H1 (cell line): ENCODE data around the gene MAPK9. TPM values are rescaled to one million over a fixed set of nuclear protein-coding genes. Genes with fewer than 3 reads are reported as not detected.

Source experiments
- CTCF ChIA-PET: fragments of 300-600 bp; sonication (Branson Sonifier 250); formaldehyde crosslinking; loops from one replicate; lab custom pipeline; 2021; ENCODE audit not compliant: partially characterized antibody; lab: Charles Lee
- POLR2A ChIA-PET: fragments of 300-600 bp; sonication (Branson Sonifier 250); formaldehyde crosslinking; loops from one replicate; lab custom pipeline; 2021; ENCODE audit warnings: inconsistent platforms; ENCODE audit not compliant: partially characterized antibody; lab: Charles Lee
- DNase-seq, 2 experiments: peaks; one replicate each; pipeline versions ENCODE4 v3.0.0 to v3.0.0-alpha.2; 2010 to 2022; ENCODE audit warnings: low spot score in 2 of 2, low read depth in 1 of 2, mixed read lengths in 1 of 2
- FAIRE-seq: peaks from 2 replicates; lab custom pipeline; 2011; peaks lifted over from hg19 to GRCh38; lab: Jason Lieb, UNC
- H2AFZ ChIP-seq: 2 replicates; pipeline ENCODE4 v1.8.1; 2012; ENCODE audit warnings: low read length, inconsistent platforms
- H2AK5ac ChIP-seq: 2 replicates; pipeline ENCODE4 v1.6.1; 2013; ENCODE audit warnings: low read depth, low read length
- H2BK120ac ChIP-seq: replicated peaks from 2 replicates; pipeline ENCODE3; 2013; ENCODE audit warnings: low read depth, low read length, inconsistent platforms
- H2BK12ac ChIP-seq: 2 replicates; pipeline ENCODE4 v1.6.1; 2013; ENCODE audit warnings: low read depth, low read length
- H2BK15ac ChIP-seq: 2 replicates; pipeline ENCODE4 v1.6.1; 2013; ENCODE audit warnings: low read length
- H2BK20ac ChIP-seq: 2 replicates; pipeline ENCODE4 v1.6.1; 2013; ENCODE audit warnings: low read length
- H2BK5ac ChIP-seq: 2 replicates; pipeline ENCODE4 v1.6.1; 2013; ENCODE audit warnings: low read depth, low read length
- H3K14ac ChIP-seq: 2 replicates; pipeline ENCODE4 v1.6.1; 2013; ENCODE audit warnings: inconsistent platforms; ENCODE audit not compliant: insufficient read length
- H3K18ac ChIP-seq: 2 replicates; pipeline ENCODE4 v1.6.1; 2013; ENCODE audit warnings: low read length; ENCODE audit errors: extremely low read depth
- H3K23ac ChIP-seq: 2 replicates; pipeline ENCODE4 v1.6.1; 2013; ENCODE audit warnings: inconsistent platforms; ENCODE audit not compliant: insufficient read length
- H3K23me2 ChIP-seq: 2 replicates; pipeline ENCODE4 v1.6.1; 2013; ENCODE audit warnings: low read depth, low read length
- H3K27ac ChIP-seq: 2 replicates; pipeline ENCODE4 v1.6.1; 2011; ENCODE audit warnings: low read depth, low read length, inconsistent platforms
- H3K27me3 ChIP-seq, 4 experiments: replicated peaks in 1 of 4; 1 replicate in 1 of 4; 2 replicates in 3 of 4; pipeline versions ENCODE4 v1.6.1 to v1.8.1; 2011 to 2013; ENCODE audit warnings: low read length in 3 of 4, mild to moderate bottlenecking in 3 of 4, inconsistent platforms in 2 of 4, mixed read lengths in 2 of 4, moderate library complexity in 1 of 4; ENCODE audit not compliant: control insufficient read depth in 3 of 4, insufficient read depth in 3 of 4; ENCODE audit errors: extremely low read depth in 1 of 4
- H3K36me3 ChIP-seq, 4 experiments: 2 replicates each; pipeline versions ENCODE4 v1.6.1 to v1.8.1; 2011 to 2013; ENCODE audit warnings: mild to moderate bottlenecking in 4 of 4, low read length in 3 of 4, moderate library complexity in 2 of 4, control low read depth in 1 of 4, inconsistent platforms in 1 of 4; ENCODE audit not compliant: insufficient read depth in 4 of 4, control insufficient read depth in 2 of 4
- H3K4ac ChIP-seq: replicated peaks from 2 replicates; pipeline ENCODE3; 2013; ENCODE audit warnings: low read length, low read depth, mixed read lengths, inconsistent platforms; ENCODE audit not compliant: insufficient read length
- H3K4me1 ChIP-seq, 4 experiments: replicated peaks in 1 of 4; 1 replicate in 1 of 4; 2 replicates in 3 of 4; pipeline versions ENCODE4 v1.6.1 to v1.8.1; 2011 to 2013; ENCODE audit warnings: low read length in 3 of 4, inconsistent platforms in 2 of 4, mixed read lengths in 1 of 4; ENCODE audit not compliant: insufficient read depth in 4 of 4, control insufficient read depth in 3 of 4
- H3K4me2 ChIP-seq, 2 experiments: 2 replicates each; pipeline versions ENCODE4 v1.6.1 to v1.8.1; 2011 to 2013; ENCODE audit warnings: low read depth in 2 of 2, low read length in 2 of 2, control low read depth in 1 of 2, inconsistent platforms in 1 of 2, mild to moderate bottlenecking in 1 of 2; ENCODE audit not compliant: insufficient read depth in 1 of 2
- H3K4me3 ChIP-seq, 4 experiments: fragments of 200-600, 300-600 bp in 1 of 4; sonication (generic), shearing (Covaris generic), sonication (Bioruptor Twin) in 1 of 4; 2 replicates each; pipeline versions ENCODE4 v1.5.1 to v1.8.1; 2011 to 2016; ENCODE audit warnings: low read length in 4 of 4, low read depth in 3 of 4, control low read depth in 2 of 4, inconsistent platforms in 2 of 4, mild to moderate bottlenecking in 2 of 4, mixed read lengths in 1 of 4, moderate library complexity in 1 of 4; ENCODE audit not compliant: insufficient read depth in 2 of 4; ENCODE audit errors: extremely low read depth in 1 of 4
- H3K56ac ChIP-seq: replicated peaks from 2 replicates; pipeline ENCODE3; 2013; ENCODE audit warnings: low read depth, mild to moderate bottlenecking, mixed read lengths, low read length, inconsistent platforms; ENCODE audit not compliant: insufficient read length
- H3K79me1 ChIP-seq: 2 replicates; pipeline ENCODE4 v1.6.1; 2013; ENCODE audit warnings: low read depth, low read length, control low read depth
- H3K79me2 ChIP-seq, 2 experiments: 2 replicates each; pipeline versions ENCODE4 v1.6.1 to v1.8.1; 2012 to 2013; ENCODE audit warnings: low read length in 2 of 2, mild to moderate bottlenecking in 2 of 2, inconsistent platforms in 1 of 2; ENCODE audit not compliant: insufficient read depth in 2 of 2, control insufficient read depth in 1 of 2
- H3K9ac ChIP-seq, 4 experiments: replicated peaks in 1 of 4; 1 replicate in 1 of 4; 2 replicates in 3 of 4; pipeline versions ENCODE4 v1.6.1 to v1.8.1; 2011 to 2013; ENCODE audit warnings: low read depth in 3 of 4, low read length in 3 of 4, control low read depth in 2 of 4, mild to moderate bottlenecking in 2 of 4, moderate library complexity in 2 of 4, inconsistent platforms in 1 of 4; ENCODE audit errors: extremely low read depth in 1 of 4
- H3K9me3 ChIP-seq, 2 experiments: 2 replicates each; pipeline versions ENCODE4 v1.6.1 to v1.8.1; 2012 to 2013; ENCODE audit warnings: mild to moderate bottlenecking in 2 of 2, moderate library complexity in 2 of 2, control low read depth in 1 of 2, inconsistent platforms in 1 of 2, low read depth in 1 of 2, low read length in 1 of 2, mixed read lengths in 1 of 2; ENCODE audit not compliant: insufficient read depth in 2 of 2
- H4K20me1 ChIP-seq, 2 experiments: replicated peaks in 1 of 2; 2 replicates each; pipeline versions ENCODE3 to v1.8.1; 2011 to 2013; ENCODE audit warnings: inconsistent platforms in 2 of 2, low read length in 2 of 2, mild to moderate bottlenecking in 1 of 2; ENCODE audit not compliant: insufficient read depth in 2 of 2, control insufficient read depth in 1 of 2
- H4K5ac ChIP-seq: 2 replicates; pipeline ENCODE4 v1.6.1; 2013; ENCODE audit warnings: low read length, low read depth, mixed read lengths, inconsistent platforms; ENCODE audit not compliant: insufficient read length
- H4K8ac ChIP-seq: 2 replicates; pipeline ENCODE4 v1.8.0; 2013; ENCODE audit warnings: mild to moderate bottlenecking, moderate library complexity, low read length, inconsistent platforms; ENCODE audit not compliant: insufficient read depth; ENCODE audit errors: extremely low read depth
- H4K91ac ChIP-seq: replicated peaks from 2 replicates; pipeline ENCODE3; 2013; ENCODE audit warnings: low read length, mixed read lengths, inconsistent platforms; ENCODE audit not compliant: insufficient read length
- CEBPB ChIP-seq: IDR thresholded peaks from 2 replicates; pipeline ENCODE4 v1.6.1; 2012; ENCODE audit warnings: low read depth, low read length
- CTBP2 ChIP-seq: IDR thresholded peaks from 2 replicates; pipeline ENCODE4 v1.7.0; 2011; ENCODE audit warnings: borderline replicate concordance, mild to moderate bottlenecking, moderate library complexity, mixed read lengths, low read length; ENCODE audit not compliant: insufficient read depth, insufficient read length
- JUND ChIP-seq: IDR thresholded peaks from 2 replicates; pipeline ENCODE4 v1.6.1; 2011; ENCODE audit warnings: mild to moderate bottlenecking, improper control_type of control experiment, low read length
- KDM5A ChIP-seq: fragments of 200-600 bp; IDR thresholded peaks from 2 replicates; pipeline ENCODE4 v1.7.1; 2012; ENCODE audit warnings: mild to moderate bottlenecking, low read length, inconsistent platforms, mixed read lengths
- PHF8 ChIP-seq: fragments of 200-600 bp; sonication (generic); conservative IDR thresholded peaks from 2 replicates; pipeline ENCODE4 v1.7.1; 2012; ENCODE audit warnings: low read depth, mild to moderate bottlenecking, inconsistent platforms, low read length, moderate library complexity
- POU5F1 ChIP-seq: IDR thresholded peaks from 2 replicates; pipeline ENCODE4 v1.6.1; 2011; ENCODE audit warnings: low read depth, mild to moderate bottlenecking, low read length, moderate library complexity
- SIRT6 ChIP-seq: IDR thresholded peaks from one replicate; pipeline ENCODE4 v1.7.1; 2012; ENCODE audit warnings: low read length, inconsistent platforms
- SP4 ChIP-seq: IDR thresholded peaks from 2 replicates; pipeline ENCODE4 v1.6.1; 2012; ENCODE audit warnings: low read length, inconsistent platforms
- SRF ChIP-seq: IDR thresholded peaks from 2 replicates; pipeline ENCODE4 v1.6.1; 2011; ENCODE audit warnings: mild to moderate bottlenecking, low read depth, low read length, moderate library complexity
- SUZ12 ChIP-seq: fragments of 200-600 bp; sonication (generic); IDR thresholded peaks from 2 replicates; pipeline ENCODE4 v1.6.1; 2012; ENCODE audit warnings: mild to moderate bottlenecking, inconsistent platforms, low read length, moderate library complexity, mixed read lengths
- TCF12 ChIP-seq: IDR thresholded peaks from 2 replicates; pipeline ENCODE4 v1.6.1; 2011; ENCODE audit warnings: low read depth, mild to moderate bottlenecking, low read length
- YY1 ChIP-seq: IDR thresholded peaks from 2 replicates; pipeline ENCODE4 v1.6.1; 2011; ENCODE audit warnings: low read depth, mild to moderate bottlenecking, low read length
- WGBS, 2 experiments: shearing (Covaris generic) in 1 of 2; methylation state at CpG; one replicate each; pipeline versions ENCODE4 v1.1.6 to v1.1.7; 2013 to 2015; ENCODE audit warnings: low lambda C conversion rate in 2 of 2, mixed read lengths in 2 of 2, inconsistent platforms in 1 of 2, low coverage in 1 of 2, missing lambda C conversion rate in 1 of 2; ENCODE audit not compliant: insufficient replicate concordance in 2 of 2, insufficient coverage in 1 of 2, insufficient read length in 1 of 2; ENCODE audit errors: extremely low coverage in 1 of 2, missing lambda C conversion rate in 1 of 2; 5-methylcytosine and 5-hydroxymethylcytosine counted together
- polyA plus RNA-seq, 7 experiments: library from polyadenylated mRNA; depleted of rRNA in 3 of 7; stranded (reverse) in 5 of 7; unstranded in 2 of 7; fragments of >200 nt in 5 of 7; fragments of 200-250 nt in 2 of 7; gene quantifications; 1 replicate in 5 of 7; 2 replicates in 1 of 7; 4 replicates in 1 of 7; pipeline versions ENCODE4 v1.2.1 to v1.2.3, GENCODE V29; 2011 to 2013; ENCODE audit warnings: missing spikeins in 2 of 7, mixed read lengths in 2 of 7
- total RNA-seq: library from RNA; stranded (reverse); fragmentation: NEBNext Ultra II Directional; extraction: Animal tissue kit (Norgen Biotek cat#: 25700); gene quantifications from 2 replicates; pipeline ENCODE4 v1.2.1, GENCODE V29; 2021
- TF ChIP-seq, protein P1 (sequence below): IDR thresholded peaks from 2 replicates; pipeline ENCODE4 v1.6.1; 2011; ENCODE audit warnings: low read depth, mild to moderate bottlenecking, low read length; ENCODE audit not compliant: insufficient read depth
- TF ChIP-seq, protein P2 (sequence below): IDR thresholded peaks from 2 replicates; pipeline ENCODE4 v1.6.1; 2012; ENCODE audit warnings: inconsistent platforms

Gene MAPK9
- total and polyA plus RNA-seq, 2 of the 8 experiments (the other 6 are each of a cell fraction or from before 2014, with no cell fraction given) = 22.3 to 43.7 TPM

DNA sequence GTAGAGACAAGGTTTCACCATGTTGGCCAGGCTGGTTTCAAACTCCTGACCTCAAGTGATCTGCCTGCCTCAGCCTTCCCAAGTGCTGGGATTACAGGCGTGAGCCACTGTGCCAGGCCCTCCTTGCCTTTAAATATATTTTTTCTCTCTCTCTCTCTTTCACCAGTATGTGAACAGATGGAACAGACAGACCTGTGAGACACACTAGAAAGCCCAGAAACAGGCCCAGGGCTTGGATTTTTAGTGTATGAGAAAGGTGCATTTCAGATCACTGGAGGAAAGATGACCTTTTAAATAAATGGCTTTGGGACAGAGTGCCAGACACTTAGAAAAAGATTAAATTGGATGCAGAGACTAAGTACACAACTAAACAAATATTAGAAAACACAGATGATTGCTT, 86.0 kb downstream of the MAPK9 start:
- Histone ChIP-seq H4K5ac (no peak overlapping the region), H3K56ac (no peak overlapping the region), H2BK12ac (no peak overlapping the region), H3K79me1 (no peaks in the 10 kb centered on the region), H2BK5ac (no peak overlapping the region), H3K9me3 (no peaks in the 10 kb centered on the region), H4K8ac (no peak overlapping the region), H3K4me1 (peaks cover 0 to 8% (median 4%) of the 10 kb centered on the region in 4 experiments; a peak in 4 of 7 replicates), H2AK5ac (no peak overlapping the region), H3K4ac (no peak overlapping the region), H3K4me3 (no peak overlapping the region), H2BK120ac (no peak overlapping the region), H3K27ac (no peak overlapping the region), H3K23me2 (peaks cover 4% of the 10 kb centered on the region; the same call in 1 of the 2 replicates), H3K4me2 (no peak overlapping the region), H3K9ac (no peak overlapping the region), H4K20me1 (peaks cover 0 to 5% of the 10 kb centered on the region in 2 experiments), H3K79me2 (no peaks in the 10 kb centered on the region), H2BK15ac (no peak overlapping the region), H4K91ac (no peak overlapping the region), H3K27me3 (peaks cover 8 to 31% (median 21%) of the 10 kb centered on the region in 4 experiments; a peak in 6 of 7 replicates), H3K23ac (no peak overlapping the region), H3K18ac (no peak overlapping the region), H3K36me3 (no peaks in the 10 kb centered on the region), H2AFZ (no peak overlapping the region), H2BK20ac (no peak overlapping the region), H3K14ac (no peak overlapping the region)
- CTCF ChIA-PET = interaction anchor here (4.4 kb wide), 1 partner anchor 89 kb away, joined by 16 read pairs; no protein-coding TSS in a partner anchor
- 86% methylated on average over 1 of the region's 1 CpG; no CpG with 5 or more reads in 1 of the 2 experiments for WGBS, 2 experiments
- POLR2A ChIA-PET = no interaction called here
- DNase-seq = no peak
- FAIRE-seq = no peak
- TF ChIP-seq SIRT6 (no peak), KDM5A (no peak), TCF12 (no peak), SP4 (no peak), PHF8 (no peak), CTBP2 (no peak), YY1 (no peak), JUND (no peak), CEBPB (no peak), POU5F1 (no peak), SRF (no peak), SUZ12 (no peak)
- TF ChIP-seq, protein P1, sequence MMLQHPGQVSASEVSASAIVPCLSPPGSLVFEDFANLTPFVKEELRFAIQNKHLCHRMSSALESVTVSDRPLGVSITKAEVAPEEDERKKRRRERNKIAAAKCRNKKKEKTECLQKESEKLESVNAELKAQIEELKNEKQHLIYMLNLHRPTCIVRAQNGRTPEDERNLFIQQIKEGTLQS = no peak
- TF ChIP-seq, protein P2, sequence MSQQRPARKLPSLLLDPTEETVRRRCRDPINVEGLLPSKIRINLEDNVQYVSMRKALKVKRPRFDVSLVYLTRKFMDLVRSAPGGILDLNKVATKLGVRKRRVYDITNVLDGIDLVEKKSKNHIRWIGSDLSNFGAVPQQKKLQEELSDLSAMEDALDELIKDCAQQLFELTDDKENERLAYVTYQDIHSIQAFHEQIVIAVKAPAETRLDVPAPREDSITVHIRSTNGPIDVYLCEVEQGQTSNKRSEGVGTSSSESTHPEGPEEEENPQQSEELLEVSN = no peak
